CD4-positive, alpha-beta T cell treated with Interferon alpha-2 for 1 hour (primary cell): ENCODE data around the gene CBY2.

ENCODE experiments used
- DNase-seq, 2 donors: peaks; one replicate each; pipeline ENCODE4 v3.0.0-alpha.2; 2020 to 2022

The CBY2 gene

GRCh38 chr13:45704211-45704739 is 2.2 kb downstream of the CBY2 start:
- no peak for DNase-seq

- no peak for DNase-seq
Measured at GRCh38 chr13:45704854-45705695, 3.0 kb downstream of the CBY2 start.

GRCh38 chr13:45705918-45706317 is 3.8 kb downstream of the CBY2 start:
- no peak for DNase-seq

GRCh38 chr13:45707516-45708100 is 5.5 kb downstream of the CBY2 start:
- DNase-seq = no peak

GRCh38 chr13:45711951-45712350 is 9.8 kb downstream of the CBY2 start:
- no peak for DNase-seq

GRCh38 chr13:45713106-45713690 is 11.1 kb downstream of the CBY2 start:
- no peak for DNase-seq

GRCh38 chr13:45713721-45714120 is 11.6 kb downstream of the CBY2 start:
- DNase-seq = no peak

- DNase-seq = no peak
Measured at GRCh38 chr13:45714170-45714569, 12.1 kb downstream of the CBY2 start.

GRCh38 chr13:45715351-45715750 is 13.2 kb downstream of the CBY2 start:
- no peak for DNase-seq

GRCh38 chr13:45717349-45717748 is 15.2 kb downstream of the CBY2 start:
- no peak for DNase-seq

- DNase-seq = no peak
Measured at GRCh38 chr13:45718063-45718462, 15.9 kb downstream of the CBY2 start.

- DNase-seq = no peak
Measured at GRCh38 chr13:45718992-45719391, 16.9 kb downstream of the CBY2 start.

- no peak for DNase-seq
Measured at GRCh38 chr13:45721203-45721731, 19.1 kb downstream of the CBY2 start.

GRCh38 chr13:45723798-45724197 is 21.7 kb downstream of the CBY2 start:
- DNase-seq = no peak

GRCh38 chr13:45728759-45729158 is 26.6 kb downstream of the CBY2 start:
- DNase-seq = no peak

- no peak for DNase-seq
Measured at GRCh38 chr13:45731455-45731854, 29.3 kb downstream of the CBY2 start.

GRCh38 chr13:45732916-45733315 is 30.8 kb downstream of the CBY2 start:
- DNase-seq = no peak

- no peak for DNase-seq
Measured at GRCh38 chr13:45733361-45733760, 31.2 kb downstream of the CBY2 start.

GRCh38 chr13:45737571-45738017 is 35.5 kb downstream of the CBY2 start:
- no peak for DNase-seq

GRCh38 chr13:45742985-45743384 is 40.9 kb downstream of the CBY2 start:
- no peak for DNase-seq

GRCh38 chr13:45744979-45745378 is 42.9 kb downstream of the CBY2 start:
- no peak for DNase-seq

- no peak for DNase-seq
Measured at GRCh38 chr13:45747071-45747470, 45.0 kb downstream of the CBY2 start.

GRCh38 chr13:45748941-45749759 is 47.0 kb downstream of the CBY2 start:
- DNase-seq = no peak
